GM12873 (cell line): ENCODE data around the gene ZDHHC1.

Experiments used
- CTCF ChIP-seq: IDR thresholded peaks from 2 replicates; pipeline ENCODE4 v1.5.1; 2012; ENCODE audit warnings: low read depth, mild to moderate bottlenecking, moderate library complexity, low read length, control low read depth; ENCODE audit not compliant: insufficient read depth; ENCODE audit errors: missing control alignments

ZDHHC1 gene

GRCh38 chr16:67415872-67416793 lies at the start of gene ZDHHC1:
ZDHHC1 (minus strand) TSS chr16:67416477; CDS start chr16:67407775, 8,702 bp downstream.
- peak; percentile 67 for TF ChIP-seq CTCF

- no peak for TF ChIP-seq CTCF
Measured at GRCh38 chr16:67464565-67464964, 48.3 kb upstream of the ZDHHC1 start.

- TF ChIP-seq CTCF = no peak
Measured at GRCh38 chr16:67463691-67464090, 47.4 kb upstream of the ZDHHC1 start.

GRCh38 chr16:67463059-67463458 lies 46.8 kb upstream of the ZDHHC1 start:
- TF ChIP-seq CTCF = no peak

GRCh38 chr16:67462279-67462655 lies 46.0 kb upstream of the ZDHHC1 start:
- TF ChIP-seq CTCF = no peak

GRCh38 chr16:67461600-67462278 lies 45.5 kb upstream of the ZDHHC1 start:
- no peak for TF ChIP-seq CTCF

- TF ChIP-seq CTCF = no peak
Measured at GRCh38 chr16:67460961-67461360, 44.7 kb upstream of the ZDHHC1 start.
